GM21381 (cell line): ENCODE results near the gene SRSF12.
"Not testable (repeated sequence)": the region's sequence is repeated elsewhere in the genome, so short reads cannot be mapped to it uniquely, and the experiment has no call there.

Experiments used
- ATAC-seq: cut with Tn5 transposase; IDR thresholded peaks from one replicate; pipeline ENCODE4 v1.9.1; 2021; ENCODE audit warnings: mild to moderate bottlenecking, moderate library complexity; ENCODE audit not compliant: unreplicated experiment

The SRSF12 gene

GRCh38 chr6:89131599-89131998 lies 13.7 kb upstream of the SRSF12 start:
- no peak for ATAC-seq

- ATAC-seq, result not testable (repeated sequence)
These were observed 10.4 kb upstream of the SRSF12 start for GRCh38 chr6:89128256-89128671.

- ATAC-seq, result peak; percentile 61
These were observed 4.8 kb upstream of the SRSF12 start for GRCh38 chr6:89122625-89123024.

GRCh38 chr6:89121934-89122333 lies 4.1 kb upstream of the SRSF12 start:
- ATAC-seq, result no peak

GRCh38 chr6:89120371-89120770 lies 2.5 kb upstream of the SRSF12 start:
- no peak for ATAC-seq

GRCh38 chr6:89118931-89119330 lies 1.1 kb upstream of the SRSF12 start:
- no peak for ATAC-seq

- ATAC-seq, result no peak
These were observed 1.2 kb downstream of the SRSF12 start for GRCh38 chr6:89116702-89117101.

- ATAC-seq, result no peak
These were observed 5.9 kb downstream of the SRSF12 start for GRCh38 chr6:89111933-89112332.

- ATAC-seq, result no peak
These were observed 7.6 kb downstream of the SRSF12 start for GRCh38 chr6:89110284-89110683.

GRCh38 chr6:89100114-89100513 lies 17.8 kb downstream of the SRSF12 start:
- no peak for ATAC-seq

- ATAC-seq, result no peak
These were observed 19.4 kb downstream of the SRSF12 start for GRCh38 chr6:89098461-89098860.

GRCh38 chr6:89087881-89088280 lies 30.0 kb downstream of the SRSF12 start:
- ATAC-seq, result no peak

GRCh38 chr6:89085409-89086205 lies 32.3 kb downstream of the SRSF12 start:
- ATAC-seq, result no peak

GRCh38 chr6:89084954-89085353 lies 32.9 kb downstream of the SRSF12 start:
- ATAC-seq, result no peak

- ATAC-seq, result no peak
These were observed 33.3 kb downstream of the SRSF12 start for GRCh38 chr6:89084542-89084941.

GRCh38 chr6:89082486-89082891 lies 35.4 kb downstream of the SRSF12 start:
- ATAC-seq, result no peak

GRCh38 chr6:89081423-89082322 lies 36.2 kb downstream of the SRSF12 start:
- peak; percentile 58 for ATAC-seq

GRCh38 chr6:89081129-89081422 lies 36.8 kb downstream of the SRSF12 start:
- ATAC-seq, result peak; percentile 13

GRCh38 chr6:89080281-89081128 lies 37.4 kb downstream of the SRSF12 start, which contains the start of gene PNRC1:
PNRC1 (plus strand) TSS chr6:89080751; CDS start chr6:89080895, 144 bp downstream.
- peak; percentile 72 for ATAC-seq

- no peak for ATAC-seq
These were observed 38.2 kb downstream of the SRSF12 start for GRCh38 chr6:89079511-89080234.
